Stimulated activated CD8-positive, alpha-beta memory T cell treated with anti-CD3 and anti-CD28 coated beads, Interleukin-15, amount 100 ng/mL, for 1 hour (primary cell): ENCODE measurements around the gene ANO3.

Experiments used
- DNase-seq: peaks from one replicate; pipeline ENCODE4 v3.0.0-alpha.2; 2020; ENCODE audit warnings: low read depth

ANO3 gene

DNA sequence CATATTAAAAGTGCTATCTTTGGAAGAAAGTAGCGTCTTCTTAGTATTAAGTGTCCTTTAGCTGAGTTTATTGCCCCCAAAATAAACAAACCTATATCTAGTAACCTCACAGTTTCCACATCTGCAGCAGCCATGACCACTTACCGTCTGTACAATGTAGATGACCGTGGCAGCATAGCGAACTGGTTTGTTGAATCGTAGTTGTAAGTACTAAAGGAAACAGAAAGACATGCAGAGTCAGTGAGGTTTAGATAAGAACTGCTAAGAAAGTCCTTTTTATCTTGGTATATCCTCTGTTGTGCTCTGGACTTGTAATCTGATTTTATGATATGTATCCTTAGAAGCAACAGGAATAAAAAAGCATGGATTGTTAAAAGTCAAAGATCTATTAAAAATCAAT lies 380.6 kb downstream of the ANO3 start:
- no peak for DNase-seq
